Stimulated activated naive CD4-positive, alpha-beta T cell (primary cell): ENCODE measurements around the gene CCDC148.

Experiments used
- DNase-seq, 6 experiments: peaks; one replicate each; lab custom pipeline; 2025; lab: John Stamatoyannopoulos, UW

The CCDC148 gene

DNA sequence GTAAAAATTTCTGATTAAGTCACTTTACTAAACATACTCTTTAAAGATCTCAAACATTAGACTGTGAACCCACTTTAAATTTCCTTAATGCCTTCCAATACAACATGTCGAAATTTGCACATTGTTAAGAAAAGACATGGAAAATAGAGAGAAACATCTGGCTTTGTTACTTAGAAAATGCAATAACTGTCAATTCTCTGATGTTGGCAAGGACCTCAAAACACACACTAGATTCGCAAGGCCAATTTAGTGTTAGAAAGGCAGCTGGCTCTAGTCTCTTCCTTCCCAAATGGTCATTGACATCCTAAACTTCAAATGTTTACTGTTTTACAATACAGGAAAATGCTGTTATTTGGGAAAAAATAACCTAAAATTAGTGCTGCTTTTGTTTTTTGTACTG lies 244.3 kb downstream of the CCDC148 start:
- no peak for DNase-seq

DNA sequence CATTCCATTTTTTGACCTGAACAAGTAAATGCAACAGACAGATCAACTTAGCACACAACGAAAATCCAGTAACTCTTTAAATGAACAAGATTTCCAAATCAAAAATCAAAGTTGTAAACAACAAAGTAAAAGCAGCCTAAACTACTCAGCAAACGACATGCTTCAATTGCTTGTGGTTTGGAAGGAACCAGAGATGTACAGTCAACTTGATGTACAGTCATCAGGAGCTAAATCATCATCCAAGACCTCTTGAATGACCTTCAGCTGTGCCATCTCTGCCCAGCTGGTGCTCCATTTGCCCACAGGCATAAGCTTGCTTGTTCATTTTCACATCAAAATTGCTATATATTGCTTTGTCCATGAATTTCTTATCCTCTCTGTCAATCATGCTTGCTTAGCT lies 245.1 kb downstream of the CCDC148 start:
- DNase-seq, result no peak

DNA sequence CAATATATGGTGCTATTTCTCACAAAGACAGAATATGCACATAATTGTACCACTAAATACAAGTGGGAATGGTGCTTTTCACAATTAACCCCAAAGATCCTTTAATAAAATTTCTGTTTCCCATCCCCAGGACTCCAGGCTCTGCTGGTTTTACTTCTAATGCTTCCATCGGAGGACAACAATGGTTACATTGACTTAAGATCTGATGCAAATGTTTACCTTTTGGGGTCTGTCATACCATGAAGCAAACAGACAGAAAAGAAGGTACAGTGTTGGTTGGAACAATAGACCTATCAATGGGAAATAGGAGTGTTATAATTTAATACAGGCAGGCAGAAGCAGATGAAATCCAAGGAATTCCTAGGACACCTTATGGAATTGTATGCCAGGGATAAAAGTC lies 249.2 kb downstream of the CCDC148 start:
- DNase-seq, result no peak

DNA sequence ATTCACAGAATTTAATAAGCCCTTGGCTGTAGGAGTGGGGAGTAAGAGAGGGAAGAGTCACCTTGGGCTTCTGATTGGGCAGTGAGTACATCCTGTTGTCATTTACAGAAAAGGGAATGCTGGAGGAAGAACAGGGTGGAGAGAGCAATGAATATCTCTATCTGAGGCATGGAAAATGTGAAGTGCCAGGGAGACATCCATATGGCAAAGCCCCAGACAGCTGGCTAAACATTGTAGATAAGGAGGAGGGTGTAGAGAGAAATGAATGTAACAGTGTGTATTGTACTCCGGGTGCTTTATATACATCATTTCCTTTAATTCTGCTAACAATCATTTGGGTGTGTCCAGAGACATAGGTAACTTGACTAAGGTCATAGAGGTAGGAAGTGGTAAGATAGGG lies 251.3 kb downstream of the CCDC148 start:
- no peak for DNase-seq

DNA sequence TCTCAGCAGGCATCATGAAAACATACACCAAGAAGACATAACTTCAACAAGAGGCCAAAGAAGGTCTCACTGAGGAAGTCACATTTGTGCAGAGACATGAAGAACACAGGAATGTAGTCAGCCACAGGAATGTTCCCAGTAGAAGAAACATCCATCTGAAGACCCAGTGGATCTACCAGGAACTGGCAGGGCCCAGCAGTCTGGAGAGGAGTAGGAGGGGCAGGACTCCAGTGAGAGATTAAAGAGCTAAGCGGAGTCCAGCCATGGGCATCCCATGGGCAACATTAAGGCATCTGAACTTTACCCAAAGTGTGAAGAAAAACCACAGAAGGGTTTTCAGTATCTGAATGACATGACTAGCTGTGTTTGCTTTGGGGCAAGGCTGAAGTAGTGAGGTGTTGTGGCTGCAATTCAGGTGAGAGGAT lies 251.8 kb downstream of the CCDC148 start:
- no peak for DNase-seq

DNA sequence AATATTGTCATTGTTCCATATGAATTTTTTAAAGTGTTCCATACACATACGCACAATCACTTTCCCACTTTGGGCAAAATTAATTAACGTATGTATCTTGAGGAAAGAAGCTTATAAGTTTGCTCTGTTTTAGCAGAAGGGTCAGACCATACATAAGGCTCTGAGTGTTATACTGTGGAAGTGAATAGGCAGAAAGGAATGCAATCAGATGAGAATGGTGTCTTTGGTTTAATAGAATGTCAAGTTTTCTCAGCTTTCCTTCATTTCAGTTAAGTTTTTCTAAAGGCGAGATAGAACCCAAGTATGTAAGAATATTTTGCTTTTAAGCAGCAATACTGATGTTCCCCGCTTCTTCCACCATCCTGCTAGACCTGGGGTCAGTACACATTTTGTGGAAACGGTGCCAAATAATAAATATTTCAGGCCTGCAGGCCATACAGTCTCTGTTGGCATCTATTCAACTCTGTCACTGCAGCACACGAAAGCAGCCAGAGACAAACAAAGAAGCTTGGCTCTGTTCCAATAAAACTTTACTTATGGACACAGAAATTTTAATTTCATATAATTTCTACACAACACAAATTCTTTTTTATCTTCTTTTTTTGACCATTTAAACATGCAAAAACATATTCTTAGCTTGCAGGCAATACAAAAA lies 254.3 kb downstream of the CCDC148 start:
- no peak for DNase-seq

DNA sequence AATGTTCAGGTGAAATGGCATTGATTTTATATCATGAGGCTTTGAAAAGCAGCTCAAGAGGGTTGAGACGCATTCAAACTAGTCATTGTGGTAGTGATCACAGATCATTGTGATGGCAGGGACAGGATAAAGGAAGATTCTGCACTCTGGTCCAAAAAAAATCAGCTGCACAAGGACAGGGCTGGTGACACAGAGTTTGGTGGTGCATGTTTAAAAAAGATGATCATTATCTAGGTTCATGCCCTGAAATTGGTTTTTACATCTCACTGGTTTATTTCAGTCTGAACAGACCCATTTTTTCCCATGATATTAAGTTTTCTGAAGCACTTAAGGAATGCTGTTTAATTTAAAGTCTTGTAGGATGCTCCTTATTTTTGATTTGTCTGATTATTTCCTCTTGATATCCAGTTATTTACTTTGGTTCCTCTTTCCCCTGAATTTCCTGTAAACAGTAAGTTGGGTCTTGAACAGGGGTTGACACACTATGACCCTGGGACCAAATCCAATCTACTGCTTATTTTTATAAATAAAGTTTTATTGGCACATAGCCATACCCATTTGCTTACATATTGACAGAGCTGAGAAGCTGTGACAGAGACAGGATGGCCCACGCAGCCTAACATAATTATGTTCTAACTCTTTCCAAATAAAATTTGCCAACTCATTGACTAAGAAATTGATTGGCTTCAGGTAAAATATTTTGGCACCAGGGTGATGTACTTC lies 256.5 kb downstream of the CCDC148 start:
- no peak for DNase-seq

DNA sequence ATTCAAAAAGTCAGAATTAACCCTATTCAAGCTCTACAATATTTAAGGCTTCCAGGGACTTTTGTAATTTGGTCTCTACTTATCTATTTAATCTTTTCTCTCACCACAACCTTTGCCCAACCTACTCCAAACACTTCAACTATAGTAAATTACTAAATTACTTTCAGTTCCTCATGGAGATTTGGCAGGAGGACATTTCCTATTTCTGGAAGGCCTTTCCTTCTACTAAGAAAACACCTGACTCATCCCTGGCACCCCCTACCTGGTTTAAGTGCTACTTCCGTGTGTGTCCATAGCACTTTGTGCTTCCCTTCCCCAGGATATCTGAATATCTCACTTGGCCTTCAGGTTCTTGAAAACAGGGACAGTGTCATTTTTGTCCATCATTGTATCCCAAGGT lies 258.6 kb downstream of the CCDC148 start:
- no peak for DNase-seq

DNA sequence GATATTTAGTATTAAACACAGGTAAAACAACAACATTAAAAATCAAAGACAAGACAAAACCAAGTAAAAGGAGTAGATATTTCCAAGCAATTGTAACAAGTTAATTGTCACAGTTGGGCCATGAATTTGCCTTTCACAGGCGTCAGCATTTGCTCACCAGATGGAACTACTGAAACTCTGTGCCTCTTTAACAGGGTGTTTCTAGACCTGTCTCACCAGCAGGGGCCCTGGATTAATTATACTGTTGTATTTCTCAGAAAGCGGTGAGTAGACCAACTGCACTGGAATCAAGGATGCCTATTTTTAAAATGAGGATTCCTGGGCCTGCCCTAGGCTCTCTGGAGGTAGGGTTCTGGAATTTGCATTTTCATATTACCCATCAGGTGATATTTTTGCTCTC lies 262.3 kb downstream of the CCDC148 start:
- no peak for DNase-seq

DNA sequence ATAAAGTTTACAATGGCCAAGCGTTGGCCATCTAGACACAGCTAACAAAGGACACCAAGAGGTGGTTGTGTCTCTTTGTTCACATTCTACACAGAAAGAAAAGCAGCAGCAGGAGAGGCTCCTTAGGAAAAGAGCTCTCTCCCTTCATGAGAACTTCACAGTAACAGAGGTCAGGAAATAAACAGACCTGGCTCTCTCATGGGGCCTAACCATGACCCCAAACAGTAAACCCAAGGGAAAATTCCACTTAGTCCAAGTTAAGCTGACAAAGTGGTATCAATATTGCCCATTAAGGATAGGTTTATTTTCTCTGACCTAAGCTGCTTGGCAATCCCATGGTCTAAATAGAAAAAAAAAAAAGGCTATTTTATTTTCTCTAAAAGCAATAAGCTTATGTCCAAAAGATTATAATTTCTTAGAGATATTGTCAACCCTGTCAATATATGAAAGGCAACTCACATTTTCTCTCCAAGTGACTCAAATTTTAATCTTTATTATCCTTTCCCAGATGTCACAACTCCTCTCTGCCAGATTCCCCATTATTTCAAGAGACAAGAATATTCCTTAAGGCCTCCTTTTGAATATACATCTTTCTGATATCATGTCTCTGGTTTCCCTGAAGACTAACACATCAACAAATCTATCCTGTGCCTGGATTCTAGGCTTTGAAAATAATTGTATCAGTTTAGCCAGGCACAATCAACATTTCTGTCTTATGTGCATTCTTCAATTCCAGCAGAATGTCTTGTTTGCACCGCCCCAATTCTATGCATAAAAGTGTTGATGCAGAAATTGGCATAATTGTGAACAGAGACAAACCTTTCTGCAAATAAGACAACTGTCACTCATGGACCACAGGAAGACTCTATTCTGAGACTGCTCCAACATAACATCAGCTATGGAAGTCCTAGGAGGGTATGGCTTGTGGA lies 263.8 kb downstream of the CCDC148 start:
- no peak for DNase-seq

DNA sequence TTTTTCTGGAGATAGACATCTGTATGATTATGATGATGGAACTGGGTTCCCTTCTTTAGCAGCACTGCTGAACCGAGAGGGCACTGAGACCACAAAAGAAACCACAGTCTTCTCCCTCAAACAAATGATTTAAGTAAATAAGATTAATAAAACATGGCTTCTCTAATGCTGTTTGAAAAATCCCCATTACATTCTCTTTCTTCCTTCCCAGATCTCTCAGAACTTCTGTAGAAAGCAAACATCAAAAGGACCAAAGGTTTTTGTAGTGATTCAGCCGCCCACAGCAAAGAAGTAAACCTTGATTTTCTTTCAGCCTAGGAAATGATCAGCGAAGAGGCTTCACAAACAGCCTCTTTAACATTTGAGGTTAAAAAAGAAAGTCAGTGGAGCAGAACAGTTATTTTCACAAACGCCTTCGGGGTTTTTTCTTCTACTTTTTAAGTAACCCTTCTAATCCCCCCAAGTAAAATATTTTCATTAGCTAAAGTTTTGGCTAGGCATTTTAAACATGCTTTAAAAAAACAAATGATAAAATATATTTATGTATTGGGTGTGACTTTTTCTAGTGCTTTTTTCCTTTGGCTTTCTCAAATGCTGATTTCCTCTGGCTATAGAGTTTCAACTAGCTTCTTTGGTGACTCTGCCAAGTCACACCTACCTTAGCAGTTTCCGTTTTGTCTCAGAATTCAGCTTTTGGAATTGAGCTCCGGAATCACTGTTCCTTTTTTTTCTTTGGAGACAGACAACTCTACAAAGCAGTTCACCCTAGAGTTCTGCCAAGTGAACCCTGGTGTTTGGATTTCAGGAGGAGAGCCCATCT lies 265.3 kb downstream of the CCDC148 start:
- DNase-seq, result peak in 3 of 6 experiments; percentile 48 to 60 (median 52)

DNA sequence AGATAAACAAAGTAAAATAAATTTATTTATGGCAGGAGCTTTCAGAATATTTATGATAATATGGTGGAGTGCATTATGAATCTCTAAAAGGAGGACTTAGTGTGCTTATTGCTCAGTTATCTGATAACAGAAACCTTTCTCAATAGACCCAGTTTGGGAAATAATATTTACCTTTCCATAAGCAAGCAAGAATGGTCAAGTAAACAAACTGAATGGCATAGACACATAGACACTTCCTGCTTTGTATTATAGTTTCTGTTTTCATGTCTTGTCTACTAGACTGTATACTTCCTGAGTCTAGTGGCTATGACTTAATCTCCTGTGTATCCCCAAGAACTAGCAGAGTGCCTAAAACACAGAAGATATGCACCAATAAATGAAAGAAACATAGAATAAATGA lies 267.0 kb downstream of the CCDC148 start:
- no peak for DNase-seq

DNA sequence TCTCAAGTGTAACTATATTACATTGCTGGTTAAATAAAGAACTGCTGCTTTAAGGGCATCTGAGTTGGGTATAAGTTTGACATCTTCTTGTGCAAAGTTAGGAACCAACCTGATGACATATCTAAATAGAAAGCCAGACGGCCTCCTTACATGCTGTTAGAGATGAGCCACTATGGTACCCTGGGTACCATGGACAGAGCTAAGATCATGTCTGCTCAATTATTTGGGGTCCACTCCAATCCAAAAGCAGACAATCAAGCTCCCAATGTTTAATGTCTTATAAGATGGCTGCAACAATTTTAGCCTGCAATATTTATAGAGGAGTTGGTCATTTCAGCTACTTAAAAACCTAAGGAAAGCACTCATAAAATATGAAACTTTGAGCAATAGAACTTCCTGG lies 268.6 kb downstream of the CCDC148 start:
- no peak for DNase-seq

DNA sequence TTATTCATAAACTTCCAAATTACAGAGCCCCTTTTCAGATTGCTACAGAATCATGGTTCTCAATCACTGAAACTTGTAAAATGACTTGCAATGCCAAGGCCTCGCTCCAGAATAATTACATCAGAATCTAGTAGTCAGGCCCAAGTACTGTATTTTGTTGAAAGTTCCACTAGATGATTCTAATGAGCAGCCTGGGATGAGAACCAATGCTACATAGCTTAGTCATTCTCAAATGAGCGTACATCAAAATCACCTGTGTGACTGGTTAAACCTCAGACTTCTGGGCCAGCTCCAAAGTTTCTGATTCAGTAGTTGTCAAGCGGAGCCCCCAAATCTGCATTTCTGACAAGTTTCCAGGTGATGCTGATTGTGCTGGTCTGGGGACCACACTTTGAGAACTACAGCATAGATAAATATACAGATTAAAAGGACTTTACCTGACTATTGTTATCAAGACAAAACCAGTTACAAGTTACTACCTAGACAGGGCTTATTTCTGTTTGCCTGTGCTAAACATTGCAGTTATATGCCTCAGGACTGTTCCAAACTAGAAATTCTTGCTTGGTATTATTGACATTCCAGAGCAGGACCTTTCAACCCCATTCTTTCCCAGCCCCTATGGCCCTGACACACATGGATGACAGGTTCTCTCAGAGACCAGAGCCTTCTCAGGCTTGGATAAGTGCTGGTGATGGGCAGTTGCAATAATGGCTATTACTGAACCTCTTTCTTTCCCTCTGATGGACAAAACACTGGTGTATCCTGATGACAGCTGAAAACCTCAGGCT lies 271.8 kb downstream of the CCDC148 start:
- DNase-seq, result no peak

DNA sequence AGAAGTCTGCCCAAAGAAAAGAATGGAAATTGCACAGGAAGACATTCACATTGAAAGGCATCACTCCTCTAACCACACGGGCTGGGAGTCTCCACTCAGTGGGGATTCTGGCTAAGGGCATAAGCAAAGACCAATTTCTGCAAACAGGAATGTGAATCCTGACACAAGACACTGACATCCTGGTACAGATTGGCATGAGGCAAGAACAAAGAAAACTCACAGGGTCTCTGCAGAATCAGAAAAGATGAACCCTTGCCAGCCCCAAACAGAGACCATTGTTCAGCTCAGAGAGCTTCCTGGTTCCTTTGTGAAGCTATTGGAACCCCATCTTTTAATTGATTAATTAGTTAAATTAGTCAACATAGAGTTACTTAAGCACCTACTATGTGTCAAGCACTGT lies 272.6 kb downstream of the CCDC148 start:
- DNase-seq, result no peak

DNA sequence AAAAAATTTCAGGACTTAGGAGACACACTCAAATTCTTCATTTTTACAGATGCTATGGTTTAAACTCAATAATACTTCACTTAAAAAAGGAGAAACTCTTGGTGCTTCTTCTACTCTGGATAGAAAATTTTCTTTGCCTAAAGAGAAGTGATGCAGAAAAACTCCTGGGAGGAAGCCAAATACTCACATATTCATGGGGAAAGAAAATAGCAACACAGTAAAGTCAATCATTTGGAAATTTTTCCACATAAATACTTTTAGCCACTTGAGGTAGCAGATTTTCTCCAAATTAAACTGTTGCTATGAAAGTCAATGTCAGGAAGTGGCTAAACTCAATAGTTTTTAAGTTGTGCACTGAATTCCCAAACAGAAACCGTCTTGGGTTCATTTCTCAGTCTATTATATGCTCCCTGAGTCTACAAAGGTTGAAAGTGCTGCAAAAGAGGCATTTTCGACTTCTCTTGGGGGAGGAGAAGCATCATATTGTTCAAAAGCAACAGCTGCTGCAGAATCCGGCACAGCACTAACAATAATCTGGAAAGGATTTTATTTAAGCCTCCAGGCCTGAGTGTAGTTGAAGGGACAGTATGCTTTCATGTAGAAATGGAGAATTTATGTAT lies 273.8 kb downstream of the CCDC148 start:
- no peak for DNase-seq

DNA sequence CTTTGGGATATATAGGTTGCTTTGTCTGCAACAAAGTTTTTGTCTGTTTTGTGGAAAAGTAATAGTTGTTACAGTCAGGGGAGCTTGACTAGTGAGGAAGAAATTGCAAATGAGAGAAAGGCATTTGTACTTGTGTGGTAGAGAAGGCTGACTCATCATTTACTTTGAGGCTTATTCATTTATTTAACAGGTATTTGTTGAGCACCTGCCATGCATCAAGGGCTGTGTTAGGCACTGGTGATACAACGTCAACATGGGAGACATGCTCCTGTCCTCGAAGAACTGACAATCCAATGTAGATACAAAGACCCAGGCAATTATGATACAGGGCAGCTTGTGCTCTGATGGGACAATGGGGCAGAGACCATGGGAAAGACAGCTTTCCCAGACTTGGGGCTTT lies 275.4 kb downstream of the CCDC148 start:
- no peak for DNase-seq

DNA sequence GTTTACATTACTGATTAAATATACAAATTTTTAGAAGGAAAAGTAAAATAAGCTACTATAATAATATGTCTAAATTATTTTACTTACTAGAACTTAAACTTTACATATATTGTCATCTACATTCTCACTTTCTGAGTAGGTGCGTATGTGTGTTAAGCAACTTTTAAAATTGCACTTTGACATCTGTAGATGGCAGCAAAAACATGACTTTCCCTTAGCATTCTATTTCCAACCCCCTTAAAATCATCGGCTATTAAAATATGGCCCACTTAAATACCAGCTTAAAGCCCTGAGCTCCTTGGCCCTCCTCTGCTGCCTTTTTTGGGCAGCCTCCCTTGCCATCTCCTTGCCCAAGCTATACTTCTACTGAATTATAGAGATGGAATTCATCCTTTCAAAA lies 276.9 kb downstream of the CCDC148 start:
- DNase-seq, result peak in 1 of 6 experiments; percentile 3

DNA sequence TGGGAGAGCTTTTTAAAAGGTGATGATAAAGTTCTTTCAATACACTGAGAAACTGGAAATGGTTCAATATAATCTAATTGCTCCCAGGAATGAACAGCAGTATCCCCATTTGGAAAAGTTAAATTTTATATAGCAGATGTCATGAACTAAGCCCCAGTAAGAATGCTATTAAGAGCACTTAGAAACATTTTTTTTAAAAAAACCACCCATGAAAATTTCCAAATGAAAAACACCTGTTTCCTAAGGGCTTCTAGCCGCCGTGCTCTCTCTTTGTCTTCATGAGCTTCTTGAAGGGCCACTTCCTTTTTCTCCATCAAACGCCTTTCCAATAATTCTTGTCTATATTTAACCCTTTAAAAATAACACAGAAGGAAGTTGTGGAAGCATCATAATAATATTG lies 277.9 kb downstream of the CCDC148 start:
- no peak for DNase-seq

DNA sequence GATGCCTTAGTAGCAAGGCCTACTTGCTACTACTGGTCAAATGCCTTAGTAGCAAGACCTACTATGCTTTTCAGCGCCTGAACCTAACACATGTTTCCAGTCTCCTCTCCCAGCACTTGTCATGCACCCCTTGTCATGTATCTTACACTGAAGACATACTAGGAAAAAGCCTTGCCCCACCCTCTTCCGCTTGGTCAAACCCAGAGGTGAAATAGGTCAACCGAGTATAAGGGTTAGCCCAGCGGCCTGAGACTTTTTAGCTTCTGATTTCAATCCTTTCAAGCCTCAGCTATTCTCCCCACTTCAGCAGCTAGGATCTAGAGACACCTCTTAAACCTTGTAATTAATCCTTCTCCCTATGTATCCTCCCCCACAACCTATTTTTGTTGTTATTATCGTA lies 281.6 kb downstream of the CCDC148 start:
- no peak for DNase-seq

DNA sequence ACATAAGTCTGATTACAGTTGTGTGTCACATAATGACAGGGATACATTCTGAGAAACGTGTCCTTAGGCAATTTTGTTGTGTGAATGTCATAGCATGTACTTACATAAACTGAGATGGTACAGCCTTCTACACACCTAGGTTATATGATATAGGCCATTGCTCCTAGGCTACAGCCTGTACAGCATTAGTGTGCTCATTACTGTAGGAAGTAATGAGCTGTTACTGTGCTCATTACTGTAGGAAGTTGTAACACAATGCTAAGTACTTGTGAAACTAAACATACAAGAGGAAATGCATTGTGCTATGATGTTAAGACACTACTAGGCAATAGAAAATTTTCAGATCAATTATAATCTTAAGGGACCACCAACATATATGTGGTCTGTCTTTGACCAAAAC lies 282.1 kb downstream of the CCDC148 start:
- DNase-seq, result no peak
